NCI-H460 (cell line): ENCODE results near the gene RASA3. TPM values are rescaled to one million over a fixed set of nuclear protein-coding genes. Genes with fewer than 3 reads are reported as not detected.
A peak's percentile ranks its signal among the peaks of the same experiment; 100 is the strongest.

Experiments used
- DNase-seq: peaks from one replicate; pipeline ENCODE4 v3.0.0-alpha.2; 2016; ENCODE audit warnings: low read depth; ENCODE audit errors: extremely low read depth
- total RNA-seq: library from RNA; depleted of rRNA; stranded (reverse); fragments of >200 nt; shearing (Covaris generic); gene quantifications from 2 replicates; pipeline ENCODE4 v1.2.3, GENCODE V29; 2014

The RASA3 gene
- total RNA-seq, 1 experiment from 2014 or later: 14.2 TPM

- DNase-seq: no peak
These were observed 60.4 kb downstream of the RASA3 start for GRCh38 chr13:114071991-114072390.

GRCh38 chr13:114071410-114071809 lies 61.0 kb downstream of the RASA3 start:
- DNase-seq: no peak

DNA sequence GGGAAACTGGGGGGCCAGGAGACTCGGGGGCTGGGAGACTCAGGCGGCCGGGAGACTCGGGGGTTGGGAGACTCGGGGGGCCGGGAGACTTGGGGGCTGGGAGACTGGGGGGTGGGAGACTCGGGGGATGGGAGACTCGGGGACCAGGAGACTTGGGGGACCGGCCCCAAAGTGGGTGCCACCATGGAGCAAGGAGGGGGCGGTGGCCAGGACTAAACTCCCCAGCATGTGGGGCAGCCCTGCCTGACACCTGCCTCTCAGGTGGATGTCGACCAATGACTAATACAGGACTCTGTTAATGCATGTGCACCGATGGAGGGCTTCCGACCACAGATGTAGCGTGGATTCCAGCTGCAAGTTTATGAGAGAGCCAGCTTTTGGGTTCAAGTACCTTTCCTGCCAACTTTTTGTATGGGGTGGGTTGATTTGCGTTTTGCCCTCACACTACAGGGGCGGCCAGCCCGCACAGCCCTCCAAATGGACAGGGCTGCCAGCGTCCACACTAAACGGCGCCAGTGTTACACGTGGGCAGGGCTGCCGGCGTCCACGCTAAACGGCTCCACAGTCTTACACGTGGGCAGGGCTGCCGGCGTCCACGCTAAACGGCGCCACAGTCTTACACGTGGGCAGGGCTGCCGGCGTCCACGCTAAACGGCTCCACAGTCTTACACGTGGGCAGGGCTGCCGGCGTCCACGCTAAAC lies 62.2 kb downstream of the RASA3 start:
- no peak for DNase-seq

- no peak for DNase-seq
These were observed 62.9 kb downstream of the RASA3 start for GRCh38 chr13:114069376-114070097.

DNA sequence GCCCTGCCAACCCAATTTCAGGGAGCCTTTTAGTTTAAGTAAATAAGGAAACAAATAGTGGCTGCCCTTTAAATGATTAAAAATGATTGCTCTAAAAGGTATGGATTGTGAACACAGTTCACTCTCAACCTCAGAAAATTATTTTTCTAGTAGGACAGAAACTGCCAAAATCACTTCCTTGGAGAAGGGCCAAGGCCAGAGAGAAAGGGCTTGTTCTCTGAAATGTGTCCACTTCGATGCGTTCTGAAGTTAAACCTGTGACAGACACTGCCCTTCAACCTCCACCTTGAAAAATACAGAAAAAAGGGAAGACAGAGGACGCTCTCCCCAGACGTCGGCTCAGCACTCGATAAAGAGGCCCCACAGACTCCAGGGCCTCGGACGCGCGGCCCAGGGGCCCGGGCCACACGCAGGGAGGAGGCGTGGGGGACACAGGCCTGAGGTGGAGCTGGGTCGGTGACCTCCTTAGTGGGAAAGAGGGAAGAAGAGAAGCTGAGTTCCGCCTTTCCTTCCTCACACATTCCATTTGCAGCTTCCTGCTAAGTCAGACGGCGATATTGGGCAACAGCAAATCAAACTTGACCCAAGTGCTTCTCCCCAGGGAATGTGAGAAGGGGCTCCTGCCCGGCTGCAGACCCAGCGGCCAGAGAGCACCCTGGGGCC lies 63.6 kb downstream of the RASA3 start:
- peak; percentile 92 for DNase-seq

DNA sequence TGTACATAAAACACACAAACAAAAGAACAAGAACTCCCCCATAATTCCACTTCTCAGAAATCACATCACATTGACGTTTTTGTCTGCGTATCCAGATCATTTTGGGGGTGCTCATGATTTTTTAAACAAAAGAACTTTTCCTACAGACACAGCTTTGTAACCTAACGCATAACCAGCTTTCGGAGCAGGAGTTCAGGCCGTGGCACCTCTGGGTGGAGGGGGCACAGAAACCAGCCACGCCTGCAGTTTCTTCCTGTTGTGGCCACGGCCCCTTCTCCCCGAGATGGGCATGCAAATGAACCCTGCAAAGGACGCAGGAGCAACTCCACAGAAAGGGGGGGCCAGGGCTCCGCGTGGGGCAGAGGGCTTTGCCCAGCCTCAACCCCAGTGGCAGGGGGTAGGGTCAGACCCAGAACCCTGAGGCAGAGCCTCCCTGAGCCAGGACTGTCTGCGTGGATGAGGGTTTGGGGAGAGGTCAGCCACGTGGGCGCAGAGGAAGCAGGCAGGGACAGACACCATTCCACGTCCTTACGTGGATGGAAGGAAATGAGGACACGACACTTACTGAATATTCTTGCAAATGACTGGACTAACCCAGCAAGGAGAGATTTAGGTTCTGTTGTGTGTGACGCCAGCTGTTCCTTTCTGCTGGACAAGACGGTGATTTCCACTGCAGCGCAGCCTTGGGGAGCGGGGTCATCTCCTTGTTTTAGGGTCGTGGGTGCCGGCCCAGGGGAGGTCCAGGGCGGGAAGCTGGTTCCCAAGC lies 64.4 kb downstream of the RASA3 start:
- DNase-seq: no peak

DNA sequence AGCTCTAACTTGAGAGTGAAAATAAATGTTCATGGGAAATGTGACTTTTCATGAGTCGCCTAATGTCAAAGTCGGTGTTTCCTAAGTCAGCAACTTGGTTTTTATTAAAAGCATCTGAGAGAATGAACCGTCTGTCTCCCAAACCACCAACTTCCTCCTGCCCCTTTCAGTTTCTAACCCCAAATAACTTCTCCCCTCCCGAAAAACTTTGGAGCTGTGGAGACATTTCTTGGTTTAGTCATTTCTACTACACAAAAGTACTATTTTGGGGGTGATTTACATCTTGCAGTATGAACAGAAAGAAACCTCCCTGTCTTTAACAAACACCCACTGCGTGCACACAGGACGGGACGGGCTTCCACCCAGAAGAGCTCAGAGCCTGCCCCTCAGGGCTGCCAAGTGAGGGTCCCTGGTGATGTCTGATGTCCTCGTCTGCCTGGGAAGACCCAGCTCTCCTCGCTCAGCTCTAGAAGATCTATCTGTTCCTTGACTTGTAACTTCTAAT lies 65.0 kb downstream of the RASA3 start:
- no peak for DNase-seq

DNA sequence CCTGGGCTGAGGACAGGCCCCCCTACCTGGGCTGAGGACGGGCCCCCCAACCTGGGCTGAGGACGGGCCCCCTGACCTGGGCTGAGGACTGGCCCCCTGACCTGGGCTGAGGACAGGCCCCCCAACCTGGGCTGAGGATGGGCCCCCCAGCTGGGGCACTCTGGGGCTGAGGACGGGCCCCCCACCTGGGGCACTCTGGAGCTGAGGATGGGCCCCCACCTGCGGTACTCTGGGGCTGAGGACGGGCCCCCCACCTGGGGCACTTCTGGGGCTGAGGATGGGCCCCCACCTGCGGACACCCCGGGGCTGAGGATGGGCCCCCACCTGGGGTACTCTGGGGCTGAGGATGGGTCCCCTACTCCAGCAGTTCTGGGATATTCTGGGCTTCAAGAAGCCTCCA lies 65.5 kb downstream of the RASA3 start:
- no peak for DNase-seq

DNA sequence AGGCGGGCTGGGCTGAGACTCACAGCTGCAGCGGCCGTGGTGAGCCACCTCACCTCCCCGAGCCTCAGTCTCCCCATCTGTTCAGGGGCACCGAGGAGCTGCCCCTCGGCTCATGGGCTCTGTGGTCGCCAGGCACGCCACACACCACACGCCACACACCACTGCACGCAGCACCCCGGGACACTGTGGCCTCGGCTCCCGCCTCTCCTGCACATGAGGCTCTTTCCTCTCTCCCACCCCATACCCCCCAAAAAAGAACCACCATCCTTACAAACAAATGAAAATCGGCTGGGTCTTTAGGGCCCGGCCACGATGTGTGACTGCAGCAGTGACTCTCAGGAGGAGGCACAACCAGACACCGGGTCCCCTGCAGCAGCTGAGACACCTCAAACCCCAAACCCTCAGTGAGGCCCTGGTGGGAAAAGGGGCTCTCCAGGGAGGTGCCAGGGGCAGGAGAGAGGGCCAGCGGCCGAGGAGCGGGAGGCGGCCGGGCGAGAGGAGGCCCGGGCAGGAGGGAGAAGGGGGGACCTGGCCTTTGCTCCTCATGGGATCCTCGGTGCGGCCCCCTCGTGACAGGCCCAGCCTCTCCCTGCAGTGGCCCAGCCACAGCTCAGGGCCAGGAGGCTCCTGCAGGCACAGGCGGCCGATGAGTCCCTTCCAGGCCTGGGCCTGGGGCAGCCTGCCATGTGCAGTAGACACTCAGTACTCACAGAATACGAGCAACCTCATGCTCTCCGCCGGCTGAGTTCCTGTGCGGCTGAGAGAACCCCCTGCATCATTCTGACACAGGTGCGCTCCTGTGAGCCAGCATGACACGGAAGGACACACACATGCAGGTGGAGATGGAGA lies 66.3 kb downstream of the RASA3 start:
- DNase-seq: no peak

DNA sequence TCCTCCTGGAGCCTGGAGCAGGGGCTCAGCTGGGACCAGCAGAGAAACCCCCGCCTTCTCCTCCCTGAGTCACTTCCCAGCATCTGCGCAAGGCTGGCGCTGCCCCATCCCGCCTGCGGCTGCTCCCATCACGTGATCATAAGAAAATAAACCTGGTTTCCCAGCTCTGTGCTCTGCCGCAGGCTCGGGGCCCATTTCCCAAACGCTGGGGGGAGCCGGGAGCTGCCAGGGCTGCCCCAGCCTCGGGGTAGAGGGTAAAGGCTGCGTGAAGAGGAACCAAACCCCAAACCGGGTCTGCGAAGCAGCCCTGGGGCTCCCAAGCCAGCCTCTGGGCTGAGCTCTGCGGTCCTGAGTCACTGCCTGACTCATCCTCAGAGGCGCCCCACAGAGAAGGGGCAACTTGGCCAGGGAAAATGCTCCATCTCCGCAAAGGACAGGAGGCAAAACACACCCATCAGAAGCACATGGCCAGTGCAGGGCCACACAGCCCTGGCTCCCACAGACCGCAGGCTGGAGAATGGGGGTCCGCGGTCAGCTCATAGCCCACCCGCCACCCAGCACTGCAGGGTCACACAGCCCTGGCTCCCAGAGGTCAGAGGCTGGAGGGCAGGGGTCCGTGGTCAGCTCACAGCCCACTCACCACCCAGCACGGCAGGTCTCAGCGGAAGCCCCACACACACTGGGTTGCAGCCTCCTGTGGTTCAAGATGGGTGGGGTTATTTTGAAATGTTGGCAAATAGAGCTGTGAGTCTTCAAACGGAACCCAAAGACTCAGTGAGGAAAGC lies 67.1 kb downstream of the RASA3 start:
- peak; percentile 94 for DNase-seq

- peak; percentile 29 for DNase-seq
These were observed 67.8 kb downstream of the RASA3 start for GRCh38 chr13:114064450-114065140.

- DNase-seq: peak; percentile 45
These were observed 68.6 kb downstream of the RASA3 start for GRCh38 chr13:114063545-114064449.

- DNase-seq: no peak
These were observed 69.7 kb downstream of the RASA3 start for GRCh38 chr13:114062754-114063153.

- DNase-seq: no peak
These were observed 70.1 kb downstream of the RASA3 start for GRCh38 chr13:114062341-114062740.

DNA sequence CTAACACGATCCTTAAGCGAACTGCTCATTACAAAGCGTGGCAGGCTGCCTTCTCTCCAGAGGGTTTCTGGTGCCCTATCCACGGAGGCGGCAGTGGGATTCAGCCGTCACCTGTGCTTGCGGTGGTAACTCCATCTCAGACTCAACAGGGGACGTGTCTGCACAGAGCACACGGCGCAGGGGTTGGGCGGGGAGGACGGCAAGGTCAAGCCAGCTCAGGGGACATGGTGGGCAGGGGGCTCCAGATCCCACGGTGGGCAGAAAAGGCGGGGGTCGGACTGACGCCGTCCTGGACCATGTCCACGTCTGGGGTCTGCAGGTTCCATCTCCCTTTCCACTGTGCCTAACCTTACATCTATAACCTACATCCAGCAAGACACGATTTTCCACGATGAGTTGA lies 70.7 kb downstream of the RASA3 start:
- no peak for DNase-seq

DNA sequence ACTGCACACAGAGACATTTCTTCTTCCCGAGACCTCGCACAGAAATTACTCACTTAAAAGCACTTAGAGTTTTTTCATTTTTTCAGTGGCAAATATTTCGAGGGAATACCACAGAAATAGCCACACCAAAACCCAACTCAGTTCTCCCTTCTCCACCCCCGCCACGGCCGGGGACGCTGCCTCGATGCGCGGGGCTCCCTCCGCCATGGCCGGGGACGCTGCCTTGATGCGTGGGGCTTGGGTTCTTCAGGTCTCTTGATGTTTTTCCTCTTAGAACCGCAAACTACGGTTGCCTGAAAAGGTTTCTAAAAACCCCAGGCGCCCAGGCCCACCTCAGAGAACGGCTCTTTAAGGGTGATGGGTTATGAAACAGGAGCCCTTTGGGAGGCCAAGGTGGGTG lies 71.4 kb downstream of the RASA3 start:
- no peak for DNase-seq
